Naive thymus-derived CD4-positive, alpha-beta T cell (primary cell): ENCODE measurements around the gene GALNT15. TPM values are rescaled to one million over a fixed set of nuclear protein-coding genes. Genes with fewer than 3 reads are reported as not detected.

ENCODE experiments used
- ATAC-seq: fragments of 150-1000 bp; cut with Tn5 transposase; 2 replicates; pipeline ENCODE4 v1.10.0; 2021; ENCODE audit warnings: mild to moderate bottlenecking, moderate library complexity
- CTCF ChIA-PET: fragments of 350-600 bp; sonication (Branson Sonifier 250); formaldehyde crosslinking; loops from one replicate; lab custom pipeline; 2021; ENCODE audit warnings: antibody characterized with exemption; lab: Charles Lee
- POLR2A ChIA-PET: fragments of 350-600 bp; sonication (Branson Sonifier 250); formaldehyde crosslinking; loops from one replicate; lab custom pipeline; 2021; ENCODE audit warnings: antibody characterized with exemption, inconsistent platforms; lab: Charles Lee
- DNase-seq, 9 donors: peaks; one replicate each; pipeline versions ENCODE4 v3.0.0 to v3.0.0-alpha.2; 2020 to 2022; ENCODE audit warnings: mixed read lengths in 1 of 9
- H3K27ac ChIP-seq: one replicate; pipeline ENCODE4 v1.7.0; 2013; ENCODE audit warnings: mild to moderate bottlenecking, low read depth, low read length, moderate library complexity
- H3K27me3 ChIP-seq, 2 donors: one replicate each; pipeline ENCODE4 v1.7.0; 2013; ENCODE audit warnings: low read length in 2 of 2, mild to moderate bottlenecking in 2 of 2, moderate library complexity in 2 of 2; ENCODE audit not compliant: control insufficient read depth in 2 of 2, insufficient read depth in 2 of 2
- H3K36me3 ChIP-seq, 3 experiments: 1 replicate in 2 of 3; 2 replicates in 1 of 3; pipeline ENCODE4 v1.7.0; 2013; ENCODE audit warnings: low read length in 3 of 3, mild to moderate bottlenecking in 3 of 3, moderate library complexity in 1 of 3; ENCODE audit not compliant: insufficient read depth in 3 of 3, control insufficient read depth in 2 of 3
- H3K4me1 ChIP-seq, 2 donors: one replicate each; pipeline ENCODE4 v1.7.0; 2013; ENCODE audit warnings: low read length in 2 of 2, mild to moderate bottlenecking in 2 of 2, moderate library complexity in 1 of 2; ENCODE audit not compliant: control insufficient read depth in 2 of 2, insufficient read depth in 2 of 2
- H3K4me3 ChIP-seq: 2 replicates; pipeline ENCODE4 v1.7.0; 2013; ENCODE audit warnings: mild to moderate bottlenecking, low read length
- H3K9me3 ChIP-seq, 3 experiments: 1 replicate in 2 of 3; 2 replicates in 1 of 3; pipeline ENCODE4 v1.7.0; 2013; ENCODE audit warnings: low read length in 3 of 3; ENCODE audit not compliant: control insufficient read depth in 2 of 3
- H3K27ac Mint-ChIP-seq, 9 donors: one replicate each; pipeline ENCODE4 v1.8.0; 2020 to 2022; ENCODE audit warnings: mixed read lengths in 9 of 9, mild to moderate bottlenecking in 8 of 9, moderate library complexity in 5 of 9, inconsistent platforms in 2 of 9
- H3K27me3 Mint-ChIP-seq, 5 donors: one replicate each; pipeline ENCODE4 v1.8.0; 2021 to 2022; ENCODE audit warnings: mixed read lengths in 5 of 5, mild to moderate bottlenecking in 1 of 5
- H3K36me3 Mint-ChIP-seq, 5 donors: one replicate each; pipeline ENCODE4 v1.8.0; 2020 to 2022; ENCODE audit warnings: mixed read lengths in 5 of 5, mild to moderate bottlenecking in 3 of 5, inconsistent platforms in 1 of 5
- H3K4me1 Mint-ChIP-seq, 7 donors: one replicate each; pipeline ENCODE4 v1.8.0; 2020 to 2022; ENCODE audit warnings: mixed read lengths in 7 of 7, mild to moderate bottlenecking in 3 of 7, inconsistent platforms in 1 of 7
- H3K4me3 Mint-ChIP-seq, 10 donors: one replicate each; pipeline ENCODE4 v1.8.0; 2020 to 2022; ENCODE audit warnings: mild to moderate bottlenecking in 10 of 10, mixed read lengths in 10 of 10, moderate library complexity in 6 of 10, inconsistent platforms in 2 of 10
- H3K9me3 Mint-ChIP-seq, 11 donors: one replicate each; pipeline ENCODE4 v1.8.0; 2020 to 2022; ENCODE audit warnings: mixed read lengths in 11 of 11, mild to moderate bottlenecking in 4 of 11, inconsistent platforms in 1 of 11, moderate library complexity in 1 of 11
- intact Hi-C, 2 donors: fragments of 100-400 bp; cut with micrococcal nuclease; formaldehyde crosslinking; loops; one replicate each; pipeline ENCODE4 v1.15.1; 2023
- polyA plus RNA-seq, 2 donors: library from polyadenylated mRNA; unstranded; fragments of 300-500 nt; fragmentation: Illumina TruSeq; gene quantifications; one replicate each; pipeline ENCODE4 v1.2.3, GENCODE V29; 2021
- total RNA-seq, 6 experiments: library from RNA in 5 of 6; stranded (reverse) in 5 of 6; gene quantifications; 1 replicate in 5 of 6; 2 replicates in 1 of 6; pipeline ENCODE4 v1.2.3 and lab custom pipeline; 2021 to 2026

Gene GALNT15
- total and polyA plus RNA-seq, 7 experiments from 2014 or later: 0.46 TPM; not detected in 6

GRCh38 chr3:16207031-16207430 lies 32.6 kb downstream of the GALNT15 start:
- no peaks in the 10 kb centered on the region for H3K27me3 ChIP-seq
- Mint-ChIP-seq H3K36me3 (no peaks in the 10 kb centered on the region), H3K4me3 (no peak overlapping the region), H3K9me3 (no peaks in the 10 kb centered on the region), H3K4me1 (peaks cover 0 to 12% (median 0%) of the 10 kb centered on the region in 7 donors), H3K27ac (no peak overlapping the region), H3K27me3 (peaks cover 2 to 11% (median 6%) of the 10 kb centered on the region in 5 donors)
- DNase-seq: no peak
- POLR2A ChIA-PET: no interaction called here
- H3K4me3 ChIP-seq: no peak overlapping the region
- H3K9me3 ChIP-seq: no peaks in the 10 kb centered on the region
- CTCF ChIA-PET: no interaction called here
- intact Hi-C loops: no loop called here
- H3K4me1 ChIP-seq: no peaks in the 10 kb centered on the region
- no peak for ATAC-seq
- no peak overlapping the region for H3K27ac ChIP-seq
- H3K36me3 ChIP-seq: no peaks in the 10 kb centered on the region

GRCh38 chr3:16211176-16211904 lies 36.9 kb downstream of the GALNT15 start:
- no peaks in the 10 kb centered on the region for H3K4me1 Mint-ChIP-seq
- no peaks in the 10 kb centered on the region for H3K9me3 ChIP-seq
- no peaks in the 10 kb centered on the region for H3K36me3 Mint-ChIP-seq
- H3K4me3 ChIP-seq: no peak overlapping the region
- POLR2A ChIA-PET: no interaction called here
- H3K36me3 ChIP-seq: no peaks in the 10 kb centered on the region
- no peaks in the 10 kb centered on the region for H3K27me3 Mint-ChIP-seq
- H3K9me3 Mint-ChIP-seq: no peaks in the 10 kb centered on the region
- H3K4me1 ChIP-seq: no peaks in the 10 kb centered on the region
- CTCF ChIA-PET: no interaction called here
- H3K27me3 ChIP-seq: no peaks in the 10 kb centered on the region
- H3K27ac Mint-ChIP-seq: no peak overlapping the region
- intact Hi-C loops: no loop called here
- no peak overlapping the region for H3K27ac ChIP-seq
- no peak overlapping the region for H3K4me3 Mint-ChIP-seq
- DNase-seq (no peak), ATAC-seq (no peak)

- POLR2A ChIA-PET: no interaction called here
- no peaks in the 10 kb centered on the region for H3K9me3 Mint-ChIP-seq
- no peaks in the 10 kb centered on the region for H3K4me1 ChIP-seq
- H3K4me3 ChIP-seq: no peak overlapping the region
- no peaks in the 10 kb centered on the region for H3K9me3 ChIP-seq
- no peak overlapping the region for H3K4me3 Mint-ChIP-seq
- no peaks in the 10 kb centered on the region for H3K27me3 ChIP-seq
- H3K4me1 Mint-ChIP-seq: no peaks in the 10 kb centered on the region
- H3K36me3 Mint-ChIP-seq: no peaks in the 10 kb centered on the region
- CTCF ChIA-PET: no interaction called here
- H3K36me3 ChIP-seq: no peaks in the 10 kb centered on the region
- H3K27ac ChIP-seq: no peak overlapping the region
- intact Hi-C loops: no loop called here
- DNase-seq (no peak), ATAC-seq (no peak)
- H3K27ac Mint-ChIP-seq: no peak overlapping the region
- H3K27me3 Mint-ChIP-seq: peaks cover 0 to 2% (median 0%) of the 10 kb centered on the region in 5 donors
These were observed 39.9 kb downstream of the GALNT15 start for GRCh38 chr3:16214366-16214765.

- DNase-seq: no peak
- Mint-ChIP-seq H3K36me3 (no peaks in the 10 kb centered on the region), H3K4me3 (no peak overlapping the region), H3K27me3 (peaks cover 0 to 2% (median 0%) of the 10 kb centered on the region in 5 donors), H3K4me1 (no peaks in the 10 kb centered on the region), H3K9me3 (peaks cover 0 to 2% (median 0%) of the 10 kb centered on the region in 11 donors), H3K27ac (no peak overlapping the region)
- Histone ChIP-seq H3K9me3 (no peaks in the 10 kb centered on the region), H3K27ac (no peak overlapping the region), H3K4me3 (no peak overlapping the region), H3K4me1 (no peaks in the 10 kb centered on the region), H3K27me3 (no peaks in the 10 kb centered on the region), H3K36me3 (no peaks in the 10 kb centered on the region)
- intact Hi-C loops: no loop called here
- no peak for ATAC-seq
- ChIA-PET POLR2A (no interaction called here), CTCF (no interaction called here)
These were observed 42.0 kb downstream of the GALNT15 start for GRCh38 chr3:16216373-16216935.

GRCh38 chr3:16219777-16220176 lies 45.3 kb downstream of the GALNT15 start:
- no peaks in the 10 kb centered on the region for H3K36me3 Mint-ChIP-seq
- no peak overlapping the region for H3K27ac Mint-ChIP-seq
- no peak for ATAC-seq
- Histone ChIP-seq H3K4me3 (no peak overlapping the region), H3K27ac (no peak overlapping the region), H3K36me3 (no peaks in the 10 kb centered on the region), H3K4me1 (no peaks in the 10 kb centered on the region), H3K27me3 (no peaks in the 10 kb centered on the region), H3K9me3 (no peaks in the 10 kb centered on the region)
- POLR2A ChIA-PET: no interaction called here
- intact Hi-C loops: no loop called here
- DNase-seq: no peak
- CTCF ChIA-PET: no interaction called here
- H3K4me1 Mint-ChIP-seq: peaks cover 0 to 2% (median 0%) of the 10 kb centered on the region in 7 donors
- peaks cover 0 to 9% (median 0%) of the 10 kb centered on the region in 11 donors for H3K9me3 Mint-ChIP-seq
- peaks cover 0 to 2% (median 0%) of the 10 kb centered on the region in 5 donors for H3K27me3 Mint-ChIP-seq
- H3K4me3 Mint-ChIP-seq: no peak overlapping the region

- intact Hi-C loops: no loop called here
These were observed 47.5 kb downstream of the GALNT15 start for GRCh38 chr3:16221990-16222389.

GRCh38 chr3:16222547-16222946 lies 48.1 kb downstream of the GALNT15 start:
- Histone ChIP-seq H3K4me1 (no peaks in the 10 kb centered on the region), H3K27ac (no peak overlapping the region), H3K27me3 (no peaks in the 10 kb centered on the region), H3K9me3 (no peaks in the 10 kb centered on the region), H3K36me3 (no peaks in the 10 kb centered on the region), H3K4me3 (no peak overlapping the region)
- Mint-ChIP-seq H3K36me3 (no peaks in the 10 kb centered on the region), H3K27ac (no peak overlapping the region), H3K9me3 (peaks cover 0 to 9% (median 2%) of the 10 kb centered on the region in 11 donors), H3K27me3 (peaks cover 0 to 2% (median 0%) of the 10 kb centered on the region in 5 donors), H3K4me3 (no peak overlapping the region), H3K4me1 (peaks cover 0 to 2% (median 0%) of the 10 kb centered on the region in 7 donors)
- POLR2A ChIA-PET: no interaction called here
- intact Hi-C loops: no loop called here
- DNase-seq (no peak), ATAC-seq (no peak)
- CTCF ChIA-PET: no interaction called here

More at GRCh38 chr3:16221990-16222389, 47.5 kb downstream of the GALNT15 start:
- ATAC-seq: no peak
- Mint-ChIP-seq H3K9me3 (peaks cover 0 to 9% (median 2%) of the 10 kb centered on the region in 11 donors), H3K27me3 (peaks cover 0 to 2% (median 0%) of the 10 kb centered on the region in 5 donors), H3K4me1 (peaks cover 0 to 2% (median 0%) of the 10 kb centered on the region in 7 donors), H3K4me3 (no peak overlapping the region), H3K36me3 (no peaks in the 10 kb centered on the region), H3K27ac (no peak overlapping the region)
- POLR2A ChIA-PET: no interaction called here
- no peak for DNase-seq
- H3K27ac ChIP-seq: no peak overlapping the region
- CTCF ChIA-PET: no interaction called here
- H3K9me3 ChIP-seq: no peaks in the 10 kb centered on the region
- H3K27me3 ChIP-seq: no peaks in the 10 kb centered on the region
- no peak overlapping the region for H3K4me3 ChIP-seq
- H3K36me3 ChIP-seq: no peaks in the 10 kb centered on the region
- no peaks in the 10 kb centered on the region for H3K4me1 ChIP-seq
